Body of pancreas (tissue), 4 donors: Measurements from ENCODE around the gene C1QTNF1. TPM values are rescaled to one million over a fixed set of nuclear protein-coding genes. Genes with fewer than 3 reads are reported as not detected.

ENCODE experiments used
- ATAC-seq: fragments of 150-250 bp; one replicate; pipeline ENCODE4 v1.9.1; 2016
- DNase-seq, 4 donors: peaks; one replicate each; pipeline ENCODE4 v3.0.0-alpha.2; 2019
- H3K27ac ChIP-seq, 4 donors: fragments of 200-600 bp; sonication (generic); 1 replicate in 3 of 4; 2 replicates in 1 of 4; pipeline versions ENCODE4 v1.5.1 to v1.6.1; 2016 to 2019; ENCODE audit warnings: mild to moderate bottlenecking in 1 of 4, mixed read lengths in 1 of 4, moderate library complexity in 1 of 4
- H3K27me3 ChIP-seq, 2 donors: fragments of 200-600 bp; sonication (generic); one replicate each; pipeline ENCODE4 v1.6.0; 2016; ENCODE audit warnings: mild to moderate bottlenecking in 1 of 2
- H3K36me3 ChIP-seq, 2 donors: fragments of 200-600 bp; sonication (generic); replicated peaks in 1 of 2; 2 replicates each; pipeline ENCODE4 v1.5.1; 2016; ENCODE audit warnings: low read depth in 2 of 2; ENCODE audit not compliant: insufficient read depth in 1 of 2
- H3K4me1 ChIP-seq: fragments of 200-600 bp; sonication (generic); one replicate; pipeline ENCODE4 v1.6.0; 2016
- H3K4me3 ChIP-seq, 2 donors: fragments of 200-600 bp; sonication (generic); 1 replicate in 1 of 2; 2 replicates in 1 of 2; pipeline ENCODE4 v1.5.1; 2016 to 2019
- H3K9me3 ChIP-seq, 3 donors: fragments of 200-600 bp; sonication (generic); 1 replicate in 2 of 3; 2 replicates in 1 of 3; pipeline ENCODE4 v1.5.1; 2016
- POLR2A ChIP-seq, 3 donors: fragments of 450-650 bp; IDR thresholded peaks; one replicate each; pipeline ENCODE4 v1.6.1; 2016; ENCODE audit warnings: antibody characterized with exemption in 3 of 3, mild to moderate bottlenecking in 2 of 3
- WGBS, 2 donors: methylation state at CpG; one replicate each; pipeline ENCODE4 v1.1.5; 2017; 5-methylcytosine and 5-hydroxymethylcytosine counted together
- intact Hi-C: fragments of 100-400 bp; cut with DNase I; formaldehyde crosslinking; loops from one replicate; pipeline ENCODE4 v1.15.1; 2023
- total RNA-seq, 2 donors: library from RNA; depleted of rRNA; stranded (reverse); fragments of >200 nt; gene quantifications; one replicate each; pipeline ENCODE4 v1.1.0, GENCODE V29; 2016
- TF ChIP-seq, protein P1 (sequence below), 7 experiments: fragments of 450-650 bp in 4 of 7; fragments of 200-600 bp in 3 of 7; sonication (generic) in 3 of 7; IDR thresholded peaks; one replicate each; pipeline ENCODE4 v1.5.1; 2016 to 2019; ENCODE audit warnings: antibody characterized with exemption in 7 of 7

The C1QTNF1 gene
- total RNA-seq, 2 donors from 2014 or later = 8.3 to 50.1 TPM

DNA sequence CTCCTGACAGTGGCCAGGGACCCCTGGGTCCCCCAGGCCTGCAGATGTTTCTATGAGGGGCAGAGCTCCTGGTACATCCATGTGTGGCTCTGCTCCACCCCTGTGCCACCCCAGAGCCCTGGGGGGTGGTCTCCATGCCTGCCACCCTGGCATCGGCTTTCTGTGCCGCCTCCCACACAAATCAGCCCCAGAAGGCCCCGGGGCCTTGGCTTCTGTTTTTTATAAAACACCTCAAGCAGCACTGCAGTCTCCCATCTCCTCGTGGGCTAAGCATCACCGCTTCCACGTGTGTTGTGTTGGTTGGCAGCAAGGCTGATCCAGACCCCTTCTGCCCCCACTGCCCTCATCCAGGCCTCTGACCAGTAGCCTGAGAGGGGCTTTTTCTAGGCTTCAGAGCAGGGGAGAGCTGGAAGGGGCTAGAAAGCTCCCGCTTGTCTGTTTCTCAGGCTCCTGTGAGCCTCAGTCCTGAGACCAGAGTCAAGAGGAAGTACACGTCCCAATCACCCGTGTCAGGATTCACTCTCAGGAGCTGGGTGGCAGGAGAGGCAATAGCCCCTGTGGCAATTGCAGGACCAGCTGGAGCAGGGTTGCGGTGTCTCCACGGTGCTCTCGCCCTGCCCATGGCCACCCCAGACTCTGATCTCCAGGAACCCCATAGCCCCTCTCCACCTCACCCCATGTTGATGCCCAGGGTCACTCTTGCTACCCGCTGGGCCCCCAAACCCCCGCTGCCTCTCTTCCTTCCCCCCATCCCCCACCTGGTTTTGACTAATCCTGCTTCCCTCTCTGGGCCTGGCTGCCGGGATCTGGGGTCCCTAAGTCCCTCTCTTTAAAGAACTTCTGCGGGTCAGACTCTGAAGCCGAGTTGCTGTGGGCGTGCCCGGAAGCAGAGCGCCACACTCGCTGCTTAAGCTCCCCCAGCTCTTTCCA, 25.1 kb downstream of the C1QTNF1 start:
- no peaks in the 10 kb centered on the region for H3K27me3 ChIP-seq
- no peak overlapping the region for H3K27ac ChIP-seq
- DNase-seq (no peak), ATAC-seq (no peak)
- peaks cover 3% of the 10 kb centered on the region for H3K4me1 ChIP-seq
- no peaks in the 10 kb centered on the region for H3K9me3 ChIP-seq
- H3K4me3 ChIP-seq = no peak overlapping the region
- 68 to 69% methylated on average over 20 of the region's 21 CpGs for WGBS, 2 donors
- no peaks in the 10 kb centered on the region for H3K36me3 ChIP-seq
- TF ChIP-seq, protein P1, sequence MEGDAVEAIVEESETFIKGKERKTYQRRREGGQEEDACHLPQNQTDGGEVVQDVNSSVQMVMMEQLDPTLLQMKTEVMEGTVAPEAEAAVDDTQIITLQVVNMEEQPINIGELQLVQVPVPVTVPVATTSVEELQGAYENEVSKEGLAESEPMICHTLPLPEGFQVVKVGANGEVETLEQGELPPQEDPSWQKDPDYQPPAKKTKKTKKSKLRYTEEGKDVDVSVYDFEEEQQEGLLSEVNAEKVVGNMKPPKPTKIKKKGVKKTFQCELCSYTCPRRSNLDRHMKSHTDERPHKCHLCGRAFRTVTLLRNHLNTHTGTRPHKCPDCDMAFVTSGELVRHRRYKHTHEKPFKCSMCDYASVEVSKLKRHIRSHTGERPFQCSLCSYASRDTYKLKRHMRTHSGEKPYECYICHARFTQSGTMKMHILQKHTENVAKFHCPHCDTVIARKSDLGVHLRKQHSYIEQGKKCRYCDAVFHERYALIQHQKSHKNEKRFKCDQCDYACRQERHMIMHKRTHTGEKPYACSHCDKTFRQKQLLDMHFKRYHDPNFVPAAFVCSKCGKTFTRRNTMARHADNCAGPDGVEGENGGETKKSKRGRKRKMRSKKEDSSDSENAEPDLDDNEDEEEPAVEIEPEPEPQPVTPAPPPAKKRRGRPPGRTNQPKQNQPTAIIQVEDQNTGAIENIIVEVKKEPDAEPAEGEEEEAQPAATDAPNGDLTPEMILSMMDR (IDR thresholded peaks at IDR 0.05) = no peak
- no peak for TF ChIP-seq POLR2A (IDR thresholded peaks at IDR 0.05)
- intact Hi-C loops = no loop called here

DNA sequence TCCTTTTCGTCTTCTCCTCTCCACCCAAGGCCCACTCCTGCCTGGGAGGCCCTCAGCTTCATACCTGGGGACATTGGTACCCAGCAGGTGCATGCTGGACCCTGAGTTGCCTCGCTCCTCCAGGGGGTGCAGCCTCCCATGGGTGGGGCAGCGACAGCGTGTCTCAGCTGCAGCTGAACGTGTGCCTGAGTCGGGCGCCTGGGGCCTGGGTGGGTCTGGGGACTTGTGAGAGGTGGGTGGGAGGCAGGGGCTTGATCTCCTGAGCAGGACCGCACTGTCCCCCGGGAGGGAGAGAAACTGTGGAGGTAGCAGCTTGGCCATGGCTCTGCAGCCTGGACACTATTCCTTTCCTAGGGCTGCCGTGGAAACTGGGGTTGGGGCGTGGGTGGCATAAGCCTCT, 25.9 kb downstream of the C1QTNF1 start:
- Histone ChIP-seq H3K9me3 (no peaks in the 10 kb centered on the region), H3K4me3 (no peak overlapping the region), H3K27me3 (no peaks in the 10 kb centered on the region), H3K27ac (no peak overlapping the region), H3K36me3 (no peaks in the 10 kb centered on the region), H3K4me1 (peaks cover 3% of the 10 kb centered on the region)
- intact Hi-C loops = no loop called here
- TF ChIP-seq POLR2A (IDR thresholded peaks at IDR 0.05) = no peak
- TF ChIP-seq, protein P1 (IDR thresholded peaks at IDR 0.05) = no peak
- ATAC-seq = no peak
- DNase-seq = no peak
- WGBS, 2 donors = 63 to 77% methylated on average over 8 to 11 of the region's 11 CpGs

DNA sequence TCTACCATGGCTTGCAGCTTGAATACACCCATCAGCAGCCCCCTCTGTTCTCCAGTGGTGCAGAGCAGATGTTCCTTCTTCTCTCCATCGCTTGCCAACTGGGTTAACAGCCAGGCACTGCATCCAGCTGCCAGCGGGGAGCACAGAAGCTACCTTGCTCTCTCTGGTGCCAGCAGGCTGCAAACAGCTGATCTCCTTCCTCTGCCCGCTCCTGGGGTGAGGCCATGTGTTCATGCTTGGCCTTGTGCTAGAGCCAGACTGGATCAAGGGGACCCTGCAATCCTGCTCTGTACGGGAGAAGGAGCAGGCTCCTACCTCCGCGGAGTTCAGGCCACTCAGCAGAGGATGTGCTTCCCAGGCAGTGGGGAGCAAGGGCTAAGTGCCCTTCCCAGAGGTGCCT, 26.6 kb downstream of the C1QTNF1 start:
- Histone ChIP-seq H3K4me3 (no peak overlapping the region), H3K27ac (no peak overlapping the region), H3K9me3 (no peaks in the 10 kb centered on the region), H3K36me3 (no peaks in the 10 kb centered on the region), H3K4me1 (peaks cover 3% of the 10 kb centered on the region), H3K27me3 (no peaks in the 10 kb centered on the region)
- WGBS, 2 donors = 81 to 87% methylated on average over 2 to 6 of the region's 6 CpGs
- TF ChIP-seq POLR2A (IDR thresholded peaks at IDR 0.05) = no peak
- TF ChIP-seq, protein P1 (IDR thresholded peaks at IDR 0.05) = no peak
- no peak for DNase-seq
- no peak for ATAC-seq
- intact Hi-C loops = no loop called here

DNA sequence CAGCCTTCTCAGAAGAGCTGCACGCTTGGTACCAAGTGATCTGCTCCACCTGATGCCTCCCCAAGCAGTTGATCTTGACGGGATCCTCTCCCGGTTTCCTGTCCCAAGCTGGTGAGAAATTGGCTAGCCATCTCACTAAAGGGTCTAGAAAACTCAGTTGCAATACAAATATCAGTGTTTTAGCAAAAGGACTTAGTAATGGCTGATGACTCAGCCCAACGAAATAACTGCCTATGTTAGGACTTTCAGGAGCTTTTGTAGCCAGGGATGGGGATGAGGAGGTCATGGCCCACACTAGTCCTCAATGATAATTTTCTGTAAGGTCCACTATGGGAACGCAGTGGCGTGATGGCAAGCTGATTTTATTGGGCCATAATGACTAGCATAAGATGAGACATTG, 27.3 kb downstream of the C1QTNF1 start:
- Histone ChIP-seq H3K27ac (no peak overlapping the region), H3K4me3 (no peak overlapping the region), H3K4me1 (no peaks in the 10 kb centered on the region), H3K9me3 (no peaks in the 10 kb centered on the region), H3K27me3 (no peaks in the 10 kb centered on the region), H3K36me3 (no peaks in the 10 kb centered on the region)
- intact Hi-C loops = no loop called here
- no peak for ATAC-seq
- WGBS, 2 donors = 73 to 82% methylated on average over 6 of the region's 6 CpGs
- no peak for DNase-seq
- TF ChIP-seq POLR2A (IDR thresholded peaks at IDR 0.05) = no peak
- TF ChIP-seq, protein P1 (IDR thresholded peaks at IDR 0.05) = no peak

DNA sequence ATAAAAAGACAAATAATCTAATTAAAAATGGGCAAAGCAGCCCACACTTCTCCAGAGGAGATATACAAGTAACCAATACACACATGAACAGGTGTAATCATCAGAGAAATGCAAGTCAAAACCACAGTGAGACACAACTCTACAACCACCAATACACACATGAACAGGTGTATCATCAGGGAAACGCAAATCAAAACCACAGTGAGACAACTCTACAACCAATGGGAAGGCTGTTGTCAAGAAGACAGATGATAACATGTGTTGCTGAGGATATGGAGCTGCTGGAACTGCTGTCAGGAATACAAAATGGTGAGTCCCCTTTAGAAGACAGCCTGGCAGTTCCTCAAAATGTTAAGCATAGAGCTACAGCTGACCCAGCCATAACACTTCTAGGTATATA, 28.2 kb downstream of the C1QTNF1 start:
- no peak for ATAC-seq
- TF ChIP-seq POLR2A (IDR thresholded peaks at IDR 0.05) = no peak
- TF ChIP-seq, protein P1 (IDR thresholded peaks at IDR 0.05) = no peak

More for the DNA sequence above, 28.2 kb downstream of the C1QTNF1 start:
- intact Hi-C loops = no loop called here
- H3K36me3 ChIP-seq = no peaks in the 10 kb centered on the region
- no peaks in the 10 kb centered on the region for H3K9me3 ChIP-seq
- no peak overlapping the region for H3K4me3 ChIP-seq
- no peaks in the 10 kb centered on the region for H3K4me1 ChIP-seq
- H3K27ac ChIP-seq = no peak overlapping the region
- no peak for DNase-seq
- WGBS, 2 donors = 53 to 61% methylated on average over 1 of the region's 1 CpG
- H3K27me3 ChIP-seq = no peaks in the 10 kb centered on the region
